Measurements from ENCODE around the gene VKORC1.
A peak's percentile ranks its signal among the peaks of the same experiment; 100 is the strongest.

Gene VKORC1

DNA sequence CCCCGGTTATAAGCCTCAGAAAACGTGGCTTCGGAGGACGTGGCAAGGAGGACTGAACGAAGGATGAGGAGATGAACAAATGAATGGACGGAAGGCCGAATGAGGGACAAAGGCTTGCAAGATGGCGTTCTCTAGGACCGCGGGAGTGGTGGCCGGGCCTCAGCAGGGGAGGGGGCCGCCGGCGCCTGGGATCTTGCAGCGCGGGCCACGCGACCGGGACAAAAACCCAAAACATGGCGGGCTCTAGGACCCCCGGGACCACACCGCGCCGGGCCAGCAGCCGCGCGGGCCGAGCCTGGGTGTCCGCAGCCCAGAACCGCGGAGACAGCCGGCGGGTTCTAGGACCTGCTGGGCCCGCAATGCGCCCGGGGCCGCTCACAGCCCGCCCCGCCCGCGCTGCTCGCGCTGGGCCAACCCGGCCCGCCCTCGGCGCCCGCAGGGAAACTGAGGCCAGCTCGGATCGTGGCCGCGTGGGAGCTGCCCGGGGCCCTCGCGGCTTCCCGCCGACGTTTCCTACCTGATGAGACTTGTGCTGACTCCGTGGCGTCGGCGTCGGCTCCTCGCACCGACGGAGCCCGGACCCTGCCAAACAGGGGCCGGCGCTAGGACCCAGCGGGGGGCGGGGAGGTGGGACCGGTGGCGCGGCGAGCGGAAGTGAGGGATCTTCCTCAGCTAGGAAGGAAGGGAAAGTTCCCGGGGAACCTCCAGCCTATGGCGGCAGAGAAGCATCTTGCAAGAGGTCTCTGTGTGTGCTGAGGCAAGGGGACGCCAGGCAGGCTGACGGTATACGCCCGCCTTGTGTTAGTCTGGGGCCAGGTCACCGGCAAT lies 21.2 kb downstream of the VKORC1 start:
- H3K4me3 ChIP-seq (replicated peaks; ENCODE audit: low read depth, low read length): peak overlapping the region; percentile 93
- DNase-seq (ENCODE audit: extremely low read depth, low read depth): no peak
- TF ChIP-seq, protein P1, sequence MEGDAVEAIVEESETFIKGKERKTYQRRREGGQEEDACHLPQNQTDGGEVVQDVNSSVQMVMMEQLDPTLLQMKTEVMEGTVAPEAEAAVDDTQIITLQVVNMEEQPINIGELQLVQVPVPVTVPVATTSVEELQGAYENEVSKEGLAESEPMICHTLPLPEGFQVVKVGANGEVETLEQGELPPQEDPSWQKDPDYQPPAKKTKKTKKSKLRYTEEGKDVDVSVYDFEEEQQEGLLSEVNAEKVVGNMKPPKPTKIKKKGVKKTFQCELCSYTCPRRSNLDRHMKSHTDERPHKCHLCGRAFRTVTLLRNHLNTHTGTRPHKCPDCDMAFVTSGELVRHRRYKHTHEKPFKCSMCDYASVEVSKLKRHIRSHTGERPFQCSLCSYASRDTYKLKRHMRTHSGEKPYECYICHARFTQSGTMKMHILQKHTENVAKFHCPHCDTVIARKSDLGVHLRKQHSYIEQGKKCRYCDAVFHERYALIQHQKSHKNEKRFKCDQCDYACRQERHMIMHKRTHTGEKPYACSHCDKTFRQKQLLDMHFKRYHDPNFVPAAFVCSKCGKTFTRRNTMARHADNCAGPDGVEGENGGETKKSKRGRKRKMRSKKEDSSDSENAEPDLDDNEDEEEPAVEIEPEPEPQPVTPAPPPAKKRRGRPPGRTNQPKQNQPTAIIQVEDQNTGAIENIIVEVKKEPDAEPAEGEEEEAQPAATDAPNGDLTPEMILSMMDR (IDR thresholded peaks at IDR 0.05; ENCODE audit: low read depth, low read length, missing control alignments): no peak

GRCh38 chr16:31072540-31073141 lies 22.0 kb downstream of the VKORC1 start:
- TF ChIP-seq, protein P1 (IDR thresholded peaks at IDR 0.05; ENCODE audit: low read depth, low read length, missing control alignments): no peak
- H3K4me3 ChIP-seq (replicated peaks; ENCODE audit: low read depth, low read length): peak overlapping the region; percentile 93
- no peak for DNase-seq (ENCODE audit: extremely low read depth, low read depth)

GRCh38 chr16:31071861-31072260 lies 22.7 kb downstream of the VKORC1 start:
- peak; percentile 92 for DNase-seq (ENCODE audit: extremely low read depth, low read depth)
- H3K4me3 ChIP-seq (replicated peaks; ENCODE audit: low read depth, low read length): peak overlapping the region; percentile 93
- TF ChIP-seq, protein P1 (IDR thresholded peaks at IDR 0.05; ENCODE audit: low read depth, low read length, missing control alignments): no peak

GRCh38 chr16:31067342-31067741 lies 27.3 kb downstream of the VKORC1 start:
- no peak overlapping the region for H3K4me3 ChIP-seq (replicated peaks; ENCODE audit: low read depth, low read length)
- TF ChIP-seq, protein P1 (IDR thresholded peaks at IDR 0.05; ENCODE audit: low read depth, low read length, missing control alignments): no peak
- no peak for DNase-seq (ENCODE audit: extremely low read depth, low read depth)

DNA sequence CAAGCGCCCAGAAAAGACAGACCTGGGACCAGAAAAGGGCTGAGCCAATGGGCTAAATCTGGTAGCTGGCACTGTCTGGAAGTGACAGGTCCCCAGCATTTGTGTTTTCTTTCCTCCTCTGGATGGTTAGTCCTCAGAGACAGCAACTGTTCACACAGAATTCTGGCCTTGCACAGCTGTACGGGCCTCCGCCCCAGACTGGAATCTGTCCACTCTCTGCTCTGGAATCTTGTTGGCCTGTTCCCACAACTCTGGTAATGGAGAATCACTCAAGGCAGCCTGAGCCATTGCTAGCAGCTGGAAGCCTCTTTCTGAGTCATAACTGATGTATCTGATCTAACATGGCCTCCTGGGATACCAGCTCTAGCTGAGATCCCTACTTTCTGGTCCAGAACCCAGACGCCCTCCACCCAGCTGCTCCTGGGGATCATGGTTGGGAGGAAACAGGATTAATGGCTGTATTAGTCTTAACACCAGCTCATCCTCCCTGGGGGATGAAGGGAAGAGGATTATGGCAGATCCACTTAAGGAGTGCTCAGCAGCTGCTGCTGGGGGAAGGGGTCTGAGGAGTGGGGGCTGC lies 29.6 kb downstream of the VKORC1 start:
- TF ChIP-seq, protein P1 (IDR thresholded peaks at IDR 0.05; ENCODE audit: low read depth, low read length, missing control alignments): no peak
- H3K4me3 ChIP-seq (replicated peaks; ENCODE audit: low read depth, low read length): no peak overlapping the region
- DNase-seq (ENCODE audit: extremely low read depth, low read depth): peak; percentile 83

- H3K4me3 ChIP-seq (replicated peaks; ENCODE audit: low read depth, low read length): no peak overlapping the region
- TF ChIP-seq, protein P1 (IDR thresholded peaks at IDR 0.05; ENCODE audit: low read depth, low read length, missing control alignments): no peak
- no peak for DNase-seq (ENCODE audit: extremely low read depth, low read depth)
Measured at GRCh38 chr16:31063843-31064611, 30.6 kb downstream of the VKORC1 start.
